GOT3 (cell line): ENCODE measurements around the gene SP6.
A peak's percentile ranks its signal among the peaks of the same experiment; 100 is the strongest.

Source experiments
- DNase-seq: peaks from one replicate; lab custom pipeline; 2025; ENCODE audit warnings: mixed read lengths; lab: John Stamatoyannopoulos, UW

The SP6 gene

GRCh38 chr17:47836601-47837000 lies 14.4 kb downstream of the SP6 start:
- DNase-seq: no peak

GRCh38 chr17:47834756-47835155 lies 16.2 kb downstream of the SP6 start:
- DNase-seq: no peak

GRCh38 chr17:47831934-47832327 lies 19.0 kb downstream of the SP6 start:
- no peak for DNase-seq

GRCh38 chr17:47831003-47831933 lies 19.7 kb downstream of the SP6 start, which contains the start of the genes LRRC46 and MRPL10:
LRRC46 (plus strand) TSS chr17:47831670; CDS start chr17:47831990, 320 bp downstream.
MRPL10 (minus strand) TSS chr17:47831541; CDS start chr17:47831511, 30 bp downstream.
- DNase-seq: peak; percentile 60

GRCh38 chr17:47830396-47831002 lies 20.5 kb downstream of the SP6 start:
- DNase-seq: no peak

GRCh38 chr17:47829870-47830269 lies 21.1 kb downstream of the SP6 start:
- no peak for DNase-seq

GRCh38 chr17:47823519-47823918 lies 27.4 kb downstream of the SP6 start:
- no peak for DNase-seq

- DNase-seq: no peak
Observed at GRCh38 chr17:47822785-47823184, 28.2 kb downstream of the SP6 start.

- DNase-seq: peak; percentile 22
Observed at GRCh38 chr17:47821424-47822391, 29.3 kb downstream of the SP6 start, which contains the start of gene OSBPL7. OSBPL7 (minus strand) TSS chr17:47821794; CDS start chr17:47820278, 1,516 bp downstream.

GRCh38 chr17:47821031-47821423 lies 29.9 kb downstream of the SP6 start:
- DNase-seq: no peak

- DNase-seq: no peak
Observed at GRCh38 chr17:47820033-47820789, 30.8 kb downstream of the SP6 start.

GRCh38 chr17:47819475-47819874 lies 31.5 kb downstream of the SP6 start:
- no peak for DNase-seq

GRCh38 chr17:47818002-47818695 lies 32.8 kb downstream of the SP6 start:
- no peak for DNase-seq

GRCh38 chr17:47816947-47817346 lies 34.0 kb downstream of the SP6 start:
- no peak for DNase-seq

GRCh38 chr17:47816111-47816735 lies 34.7 kb downstream of the SP6 start:
- DNase-seq: no peak

GRCh38 chr17:47815106-47815918 lies 35.7 kb downstream of the SP6 start:
- DNase-seq: no peak

- no peak for DNase-seq
Observed at GRCh38 chr17:47813512-47814031, 37.4 kb downstream of the SP6 start.

GRCh38 chr17:47813077-47813476 lies 37.9 kb downstream of the SP6 start:
- DNase-seq: no peak
